HepG2 (cell line): Measurements from ENCODE around the gene OR10R2. TPM values are rescaled to one million over a fixed set of nuclear protein-coding genes. Genes with fewer than 3 reads are reported as not detected.

Experiments
- ATAC-seq: fragments of 200-7000 bp; cut with Tn5 transposase; 3 replicates; pipeline ENCODE4 v1.9.1; 2020; ENCODE audit warnings: mild to moderate bottlenecking, moderate library complexity
- BruUV-seq: library from RNA; stranded (reverse); fragments of 400-500 nt; replicated peaks from 2 replicates; lab custom pipeline; 2021; lab: Mats Ljungman, UMichigan
- CTCF ChIA-PET: fragments of 300-600 bp; formaldehyde crosslinking; extraction: SDS; loops from one replicate; lab custom pipeline; 2021; ENCODE audit warnings: low total read pairs, inconsistent platforms, low intra/inter-chr PET ratio; lab: Yijun Ruan, JAX
- POLR2A ChIA-PET: fragments of 350-600 bp; sonication (Branson Sonifier 250); formaldehyde crosslinking; loops from one replicate; lab custom pipeline; 2020; ENCODE audit warnings: antibody characterized with exemption, inconsistent platforms; lab: Yijun Ruan, JAX
- DNase-seq: peaks from one replicate; pipeline ENCODE4 v3.0.0-alpha.2; 2015; ENCODE audit warnings: low spot score
- FAIRE-seq: peaks from 3 replicates; lab custom pipeline; 2011; peaks lifted over from hg19 to GRCh38; lab: Jason Lieb, UNC
- H2AFZ ChIP-seq: one replicate; pipeline ENCODE4 v1.6.1; 2011; ENCODE audit warnings: low read length, inconsistent platforms
- H3K27ac ChIP-seq: fragments of 300-600 bp; 3 replicates; pipeline ENCODE4 v1.8.0; 2011; ENCODE audit warnings: mixed run types, mild to moderate bottlenecking, mixed read lengths, low read length, inconsistent platforms; ENCODE audit not compliant: insufficient read depth; ENCODE audit errors: extremely low read length
- H3K27me3 ChIP-seq, 2 experiments: fragments of 200-600 bp in 1 of 2; 2 replicates in 1 of 2; 3 replicates in 1 of 2; pipeline versions ENCODE4 v1.6.0 to v1.8.0; 2011; ENCODE audit warnings: low read length in 2 of 2, mild to moderate bottlenecking in 2 of 2, moderate library complexity in 2 of 2, inconsistent platforms in 1 of 2; ENCODE audit not compliant: insufficient read depth in 2 of 2, control insufficient read depth in 1 of 2
- H3K36me3 ChIP-seq, 2 experiments: fragments of 200-600 bp in 1 of 2; replicated peaks in 1 of 2; 2 replicates in 1 of 2; 3 replicates in 1 of 2; pipeline versions ENCODE4 v1.5.1 to v1.8.0; 2011; ENCODE audit warnings: low read length in 2 of 2, inconsistent platforms in 1 of 2; ENCODE audit not compliant: insufficient read depth in 2 of 2, control insufficient read depth in 1 of 2
- H3K4me1 ChIP-seq: 2 replicates; pipeline ENCODE4 v1.5.1; 2012; ENCODE audit warnings: low read length, inconsistent platforms; ENCODE audit not compliant: insufficient read depth
- H3K4me2 ChIP-seq: 2 replicates; pipeline ENCODE4 v1.6.0; 2011; ENCODE audit warnings: low read depth, low read length, inconsistent platforms
- H3K4me3 ChIP-seq, 3 experiments: fragments of 200-600 bp in 1 of 3; sonication (generic), shearing (Covaris generic) in 1 of 3; replicated peaks in 1 of 3; 2 replicates each; pipeline ENCODE4 v1.5.1; 2011 to 2016; ENCODE audit warnings: low read length in 3 of 3, inconsistent platforms in 2 of 3, low read depth in 2 of 3, mild to moderate bottlenecking in 2 of 3, control low read depth in 1 of 3, mixed read lengths in 1 of 3; ENCODE audit not compliant: insufficient read depth in 1 of 3
- H3K79me2 ChIP-seq: one replicate; pipeline ENCODE4 v1.6.1; 2011; ENCODE audit warnings: low read length, inconsistent platforms; ENCODE audit not compliant: insufficient read depth
- H3K9ac ChIP-seq: 2 replicates; pipeline ENCODE4 v1.6.0; 2011; ENCODE audit warnings: mild to moderate bottlenecking, low read depth, low read length, inconsistent platforms; ENCODE audit not compliant: insufficient read depth
- H3K9me3 ChIP-seq: 2 replicates; pipeline ENCODE4 v1.5.1; 2012; ENCODE audit warnings: mild to moderate bottlenecking, low read length
- H4K20me1 ChIP-seq: 2 replicates; pipeline ENCODE4 v1.6.0; 2011; ENCODE audit warnings: inconsistent platforms, mild to moderate bottlenecking, low read length, moderate library complexity; ENCODE audit not compliant: insufficient read depth
- DMTF1 ChIP-seq: sonication (generic); formaldehyde crosslinking; IDR thresholded peaks from 2 replicates; pipeline ENCODE4 v1.4.0; 2020; ENCODE audit warnings: mild to moderate bottlenecking, missing genetic modification reagents
- KDM5B ChIP-seq: sonication (generic); formaldehyde crosslinking; IDR thresholded peaks from 2 replicates; pipeline ENCODE4 v1.4.0; 2020; ENCODE audit warnings: missing genetic modification reagents, mild to moderate bottlenecking, borderline replicate concordance
- KLF13 ChIP-seq: sonication (generic); formaldehyde crosslinking; IDR thresholded peaks from 2 replicates; pipeline ENCODE4 v1.4.0; 2020; ENCODE audit warnings: mild to moderate bottlenecking, missing genetic modification reagents
- NR2F2 ChIP-seq: IDR thresholded peaks from 2 replicates; pipeline ENCODE4 v1.6.1; 2012; ENCODE audit warnings: low read depth, inconsistent platforms, borderline replicate concordance
- ZBTB7B ChIP-seq: sonication (generic); formaldehyde crosslinking; IDR thresholded peaks from 2 replicates; pipeline ENCODE4 v1.4.0; 2020; ENCODE audit warnings: missing genetic modification reagents
- ZKSCAN8 ChIP-seq: IDR thresholded peaks from 2 replicates; pipeline ENCODE4 v1.6.1; 2016; ENCODE audit warnings: borderline replicate concordance, missing genetic modification reagents, missing compliant biosample characterization
- ZNF101 ChIP-seq: sonication (generic); formaldehyde crosslinking; IDR thresholded peaks from 2 replicates; pipeline ENCODE4 v1.4.0; 2020; ENCODE audit warnings: mild to moderate bottlenecking, low read depth, missing genetic modification reagents, borderline replicate concordance
- ZNF672 ChIP-seq: sonication (generic); formaldehyde crosslinking; IDR thresholded peaks from 2 replicates; pipeline ENCODE4 v1.8.1; 2022; ENCODE audit warnings: missing genetic modification reagents
- in situ Hi-C: cut with HindIII; loops from 2 replicates; pipeline ENCODE4 v1.10.0; 2017; ENCODE audit warnings: low pct_unique_long_range_greater_than_20kb; ENCODE audit not compliant: extremely low pct_ligation_motif_present
- intact Hi-C: fragments of 100-400 bp; cut with micrococcal nuclease; formaldehyde crosslinking; loops from one replicate; pipeline ENCODE4 v1.10.0; 2022; ENCODE audit not compliant: unreplicated experiment
- polyA plus RNA-seq, 8 experiments: library from polyadenylated mRNA; depleted of rRNA in 3 of 8; stranded (reverse) in 7 of 8; unstranded in 1 of 8; fragments of >200 nt; fragmentation: Illumina TruSeq in 4 of 8; extraction: Trizol in 4 of 8; gene quantifications; 2 replicates each; pipeline versions ENCODE4 v1.2.1 to v1.2.3, GENCODE V29; 2011 to 2016; ENCODE audit warnings: low read depth in 4 of 8, missing spikeins in 1 of 8, mixed read lengths in 1 of 8; ENCODE audit not compliant: insufficient read depth in 1 of 8
- total RNA-seq, 5 experiments: library from RNA; depleted of rRNA; stranded (reverse); fragments of >200 nt; fragmentation: Illumina TruSeq; extraction: Trizol; gene quantifications; 2 replicates each; pipeline ENCODE4 v1.2.3, GENCODE V29; 2016; ENCODE audit warnings: low read depth in 1 of 5

OR10R2 gene
- total and polyA plus RNA-seq, 2 of the 13 experiments (the other 11 are each of a cell fraction or from before 2014, with no cell fraction given) = not detected

DNA sequence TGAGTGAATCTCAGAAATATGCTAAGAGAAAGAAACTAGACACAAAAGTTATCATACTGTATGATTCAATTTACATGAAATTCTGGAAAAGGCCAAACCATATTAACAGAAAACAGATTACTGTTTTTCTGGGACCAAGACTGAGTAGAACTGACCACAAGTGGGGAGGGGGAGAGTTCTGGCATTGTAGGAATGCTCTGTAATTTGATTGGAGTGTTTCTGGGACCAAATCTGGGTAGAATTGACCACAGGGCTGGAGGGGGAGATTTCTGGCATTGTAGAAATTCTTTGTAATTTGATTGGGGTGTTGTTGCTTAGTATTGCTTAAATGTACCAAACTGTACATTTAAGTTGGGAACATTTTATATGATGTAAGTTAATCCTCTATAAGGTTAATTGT is 13.8 kb upstream of the OR10R2 start:
- H3K27ac ChIP-seq = no peak overlapping the region
- no peak for TF ChIP-seq DMTF1 (CRISPR knock-in tag)
- no peak for TF ChIP-seq KDM5B (CRISPR knock-in tag)
- TF ChIP-seq NR2F2 = no peak
- TF ChIP-seq ZKSCAN8 (CRISPR knock-in tag) = no peak
- TF ChIP-seq ZNF672 (CRISPR knock-in tag) = no peak
- no peak for TF ChIP-seq ZBTB7B
- TF ChIP-seq KLF13 = no peak
- TF ChIP-seq ZNF101 (CRISPR knock-in tag) = no peak
- TF ChIP-seq, all 625 proteins: peak for 0
- Histone ChIP-seq H3K36me3 (no peaks in the 10 kb centered on the region), H4K20me1 (no peaks in the 10 kb centered on the region), H3K9me3 (peaks cover 58% of the 10 kb centered on the region), H3K4me3 (no peak overlapping the region), H2AFZ (no peak overlapping the region), H3K79me2 (no peaks in the 10 kb centered on the region), H3K9ac (no peak overlapping the region), H3K4me1 (no peaks in the 10 kb centered on the region), H3K4me2 (no peak overlapping the region), H3K27me3 (no peaks in the 10 kb centered on the region)
- intact Hi-C loops = no loop called here
- no peak for DNase-seq
- no peak for FAIRE-seq
- ChIA-PET CTCF (no interaction called here), POLR2A (no interaction called here)
- in situ Hi-C loops = no loop called here
- no TSS peak for BruUV-seq
- no peak for ATAC-seq
